Measurements from ENCODE around the gene GEMIN7.

- TF ChIP-seq CTCF (IDR thresholded peaks at IDR 0.05) (no peak), EZH2 (IDR thresholded peaks at IDR 0.05) (no peak)
These were observed 15.1 kb downstream of the GEMIN7 start for GRCh38 chr19:45094137-45094536.

Measured in neural progenitor cell (in vitro differentiated cells).